ENCODE measurements around the gene CHIC2. TPM values are rescaled to one million over a fixed set of nuclear protein-coding genes. Genes with fewer than 3 reads are reported as not detected.

CHIC2 gene
- total RNA-seq, 1 donor from 2014 or later, result 16.5 TPM

DNA sequence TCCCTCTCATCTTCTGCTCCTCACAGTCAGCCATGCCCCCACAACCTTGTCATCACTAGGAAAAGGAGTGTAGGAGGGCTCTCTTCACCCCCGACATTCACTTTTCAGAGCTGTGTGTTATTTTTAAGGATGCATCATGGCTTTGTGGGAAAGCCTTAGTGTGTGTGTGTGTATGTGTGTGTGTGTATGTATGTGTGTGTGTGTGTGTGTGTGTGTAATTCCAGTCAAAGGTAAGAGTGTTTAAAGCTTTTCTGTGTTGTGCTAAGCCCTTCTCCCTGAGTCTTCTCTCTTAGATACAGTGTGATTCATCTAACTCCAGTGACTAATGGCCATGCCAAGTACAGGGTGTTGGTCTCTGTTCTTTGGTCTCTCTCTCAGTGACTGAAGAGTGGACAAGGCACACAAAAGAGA, 76.6 kb downstream of the CHIC2 start:
- no peaks in the 10 kb centered on the region for H3K9me3 Mint-ChIP-seq
- DNase-seq (ENCODE audit: extremely low spot score, unreplicated experiment), result no peak
- TF ChIP-seq, protein P1, sequence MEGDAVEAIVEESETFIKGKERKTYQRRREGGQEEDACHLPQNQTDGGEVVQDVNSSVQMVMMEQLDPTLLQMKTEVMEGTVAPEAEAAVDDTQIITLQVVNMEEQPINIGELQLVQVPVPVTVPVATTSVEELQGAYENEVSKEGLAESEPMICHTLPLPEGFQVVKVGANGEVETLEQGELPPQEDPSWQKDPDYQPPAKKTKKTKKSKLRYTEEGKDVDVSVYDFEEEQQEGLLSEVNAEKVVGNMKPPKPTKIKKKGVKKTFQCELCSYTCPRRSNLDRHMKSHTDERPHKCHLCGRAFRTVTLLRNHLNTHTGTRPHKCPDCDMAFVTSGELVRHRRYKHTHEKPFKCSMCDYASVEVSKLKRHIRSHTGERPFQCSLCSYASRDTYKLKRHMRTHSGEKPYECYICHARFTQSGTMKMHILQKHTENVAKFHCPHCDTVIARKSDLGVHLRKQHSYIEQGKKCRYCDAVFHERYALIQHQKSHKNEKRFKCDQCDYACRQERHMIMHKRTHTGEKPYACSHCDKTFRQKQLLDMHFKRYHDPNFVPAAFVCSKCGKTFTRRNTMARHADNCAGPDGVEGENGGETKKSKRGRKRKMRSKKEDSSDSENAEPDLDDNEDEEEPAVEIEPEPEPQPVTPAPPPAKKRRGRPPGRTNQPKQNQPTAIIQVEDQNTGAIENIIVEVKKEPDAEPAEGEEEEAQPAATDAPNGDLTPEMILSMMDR (conservative IDR thresholded peaks at IDR 0.05), result no peak
- no peaks in the 10 kb centered on the region for H3K36me3 Mint-ChIP-seq
- H3K27ac Mint-ChIP-seq, result no peak overlapping the region
- no peak overlapping the region for H3K4me3 Mint-ChIP-seq
- H3K4me1 Mint-ChIP-seq (ENCODE audit: unreplicated experiment), result no peaks in the 10 kb centered on the region
- H3K27me3 Mint-ChIP-seq, result no peaks in the 10 kb centered on the region

DNA sequence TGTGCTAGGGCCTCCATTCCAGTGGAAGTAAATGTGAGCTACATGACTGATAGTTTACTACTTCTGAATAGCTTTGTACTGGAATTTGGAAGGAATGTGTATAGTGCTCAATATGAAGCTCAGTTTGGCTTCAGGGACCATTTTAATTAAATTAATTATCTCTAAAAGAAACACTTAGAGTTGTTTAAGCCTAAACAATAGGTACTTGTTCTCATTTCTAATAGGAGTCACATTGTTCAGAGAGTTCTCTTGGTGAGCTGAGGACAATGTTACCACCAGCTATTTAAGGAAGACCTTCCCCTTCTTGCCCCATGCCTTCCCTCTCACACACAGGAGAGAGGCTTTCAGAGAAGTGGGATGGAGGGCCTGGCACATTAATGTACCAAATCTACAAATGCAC, 78.3 kb downstream of the CHIC2 start:
- H3K36me3 Mint-ChIP-seq, result no peaks in the 10 kb centered on the region
- no peak overlapping the region for H3K4me3 Mint-ChIP-seq
- TF ChIP-seq, protein P1 (conservative IDR thresholded peaks at IDR 0.05), result no peak
- no peaks in the 10 kb centered on the region for H3K4me1 Mint-ChIP-seq (ENCODE audit: unreplicated experiment)
- H3K27ac Mint-ChIP-seq, result no peak overlapping the region
- H3K27me3 Mint-ChIP-seq, result no peaks in the 10 kb centered on the region
- no peaks in the 10 kb centered on the region for H3K9me3 Mint-ChIP-seq
- no peak for DNase-seq (ENCODE audit: extremely low spot score, unreplicated experiment)

DNA sequence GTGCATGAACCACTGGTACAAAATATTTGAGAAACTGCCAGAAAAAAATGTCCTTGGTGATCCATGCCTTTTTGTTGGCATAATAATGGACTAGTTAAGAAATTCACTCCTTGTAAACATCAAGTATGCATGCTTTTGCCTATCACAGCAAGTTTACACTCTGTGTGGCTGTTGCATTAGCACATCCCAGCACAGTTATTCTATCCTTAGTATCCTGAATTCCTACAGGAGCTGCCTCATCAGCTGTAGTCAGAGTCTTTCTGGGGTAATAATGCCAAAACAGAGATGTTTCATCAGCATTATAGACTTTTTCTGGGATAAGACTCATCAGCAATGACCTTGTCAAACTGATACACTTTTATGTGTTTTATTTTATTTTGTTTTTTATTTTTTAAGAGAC, 82.8 kb downstream of the CHIC2 start:
- no peak for DNase-seq (ENCODE audit: extremely low spot score, unreplicated experiment)
- H3K27me3 Mint-ChIP-seq, result no peaks in the 10 kb centered on the region
- TF ChIP-seq, protein P1 (conservative IDR thresholded peaks at IDR 0.05), result no peak
- no peaks in the 10 kb centered on the region for H3K4me1 Mint-ChIP-seq (ENCODE audit: unreplicated experiment)
- no peak overlapping the region for H3K27ac Mint-ChIP-seq
- no peaks in the 10 kb centered on the region for H3K9me3 Mint-ChIP-seq
- H3K4me3 Mint-ChIP-seq, result no peak overlapping the region
- no peaks in the 10 kb centered on the region for H3K36me3 Mint-ChIP-seq

DNA sequence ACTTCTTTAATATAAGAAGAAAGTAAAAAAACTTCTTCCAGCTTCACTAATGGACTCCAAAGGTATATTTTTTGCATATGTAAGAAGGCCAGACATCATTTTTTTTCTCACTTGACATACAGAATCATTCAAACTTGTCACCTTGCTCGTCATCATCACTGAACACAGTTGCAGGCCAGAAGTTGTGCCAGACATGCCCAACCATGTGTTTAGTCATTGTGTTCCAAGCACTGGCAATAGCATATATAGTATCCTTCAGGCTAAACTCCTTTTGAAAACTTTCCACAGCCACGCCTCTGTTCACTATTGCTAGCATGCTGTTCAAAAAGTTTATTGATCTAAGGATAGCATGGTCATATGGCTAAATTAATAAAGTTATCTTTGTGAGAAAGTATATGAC, 83.3 kb downstream of the CHIC2 start:
- H3K27ac Mint-ChIP-seq, result no peak overlapping the region
- no peak overlapping the region for H3K4me3 Mint-ChIP-seq
- TF ChIP-seq, protein P1 (conservative IDR thresholded peaks at IDR 0.05), result no peak
- H3K36me3 Mint-ChIP-seq, result no peaks in the 10 kb centered on the region
- H3K27me3 Mint-ChIP-seq, result no peaks in the 10 kb centered on the region
- DNase-seq (ENCODE audit: extremely low spot score, unreplicated experiment), result no peak
- no peaks in the 10 kb centered on the region for H3K4me1 Mint-ChIP-seq (ENCODE audit: unreplicated experiment)
- no peaks in the 10 kb centered on the region for H3K9me3 Mint-ChIP-seq

DNA sequence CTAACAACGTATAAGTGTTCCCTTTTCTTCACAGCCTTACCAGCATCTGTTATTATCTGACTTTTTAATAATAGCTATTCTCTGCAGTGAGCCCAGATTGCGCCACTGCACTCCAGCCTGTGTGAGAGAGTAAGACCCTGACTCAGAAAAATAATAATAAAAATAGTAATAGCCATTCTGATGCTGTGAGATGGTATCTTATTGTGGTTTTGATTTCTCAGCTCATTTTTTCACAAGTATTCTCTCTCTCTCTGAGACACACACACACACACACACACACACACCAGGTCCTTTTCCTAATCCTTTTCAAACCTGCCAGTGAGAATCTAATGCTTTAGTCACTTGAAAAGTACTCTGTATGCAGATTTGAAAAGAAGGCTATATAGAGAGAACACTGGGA, 89.8 kb downstream of the CHIC2 start:
- TF ChIP-seq, protein P1 (conservative IDR thresholded peaks at IDR 0.05), result no peak
- H3K27me3 Mint-ChIP-seq, result peaks cover 7% of the 10 kb centered on the region
- H3K27ac Mint-ChIP-seq, result no peak overlapping the region
- H3K4me1 Mint-ChIP-seq (ENCODE audit: unreplicated experiment), result no peaks in the 10 kb centered on the region
- DNase-seq (ENCODE audit: extremely low spot score, unreplicated experiment), result no peak
- no peaks in the 10 kb centered on the region for H3K9me3 Mint-ChIP-seq
- H3K4me3 Mint-ChIP-seq, result no peak overlapping the region
- H3K36me3 Mint-ChIP-seq, result no peaks in the 10 kb centered on the region

DNA sequence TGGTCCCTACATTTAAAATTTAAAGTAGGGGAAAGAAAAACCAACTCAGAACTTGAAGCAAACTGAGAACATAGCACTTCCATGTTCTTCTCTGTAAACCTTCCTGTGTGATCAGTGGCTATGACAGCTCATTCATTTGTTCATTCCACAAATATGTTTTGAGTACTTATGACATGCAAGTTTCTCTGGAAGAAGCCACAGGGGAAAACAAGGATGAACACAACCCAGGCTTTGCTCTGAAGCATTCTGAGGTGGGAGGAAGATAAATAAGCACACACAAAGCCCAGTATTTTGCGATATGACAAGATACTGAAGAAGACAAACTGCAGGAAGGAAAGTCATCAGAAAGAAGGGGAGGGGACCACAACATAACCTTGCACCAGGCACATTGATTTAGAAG, 96.4 kb downstream of the CHIC2 start:
- no peak for DNase-seq (ENCODE audit: extremely low spot score, unreplicated experiment)
- Mint-ChIP-seq H3K36me3 (no peaks in the 10 kb centered on the region), H3K27me3 (peaks cover 21% of the 10 kb centered on the region), H3K4me3 (no peak overlapping the region), H3K9me3 (no peaks in the 10 kb centered on the region), H3K27ac (no peak overlapping the region), H3K4me1 (ENCODE audit: unreplicated experiment) (peaks cover 13% of the 10 kb centered on the region)
- TF ChIP-seq, protein P1 (conservative IDR thresholded peaks at IDR 0.05), result no peak
